AG10803 (cell line): ENCODE data around the gene CRACR2A.

Source experiments
- DNase-seq: peaks from one replicate; pipeline ENCODE4 v3.0.0; 2010; ENCODE audit warnings: low read depth
- H3K4me3 ChIP-seq: 2 replicates; pipeline ENCODE4 v1.5.1; 2011; ENCODE audit warnings: mild to moderate bottlenecking, low read length, control low read depth
- CTCF ChIP-seq: conservative IDR thresholded peaks from 2 replicates; pipeline ENCODE4 v1.5.1; 2011; ENCODE audit warnings: mild to moderate bottlenecking, low read length, control low read depth, inconsistent platforms

Gene CRACR2A

GRCh38 chr12:3698218-3698974, 54.5 kb downstream of the CRACR2A start:
- H3K4me3 ChIP-seq, result no peak overlapping the region
- no peak for TF ChIP-seq CTCF
- DNase-seq, result peak; percentile 98

DNA sequence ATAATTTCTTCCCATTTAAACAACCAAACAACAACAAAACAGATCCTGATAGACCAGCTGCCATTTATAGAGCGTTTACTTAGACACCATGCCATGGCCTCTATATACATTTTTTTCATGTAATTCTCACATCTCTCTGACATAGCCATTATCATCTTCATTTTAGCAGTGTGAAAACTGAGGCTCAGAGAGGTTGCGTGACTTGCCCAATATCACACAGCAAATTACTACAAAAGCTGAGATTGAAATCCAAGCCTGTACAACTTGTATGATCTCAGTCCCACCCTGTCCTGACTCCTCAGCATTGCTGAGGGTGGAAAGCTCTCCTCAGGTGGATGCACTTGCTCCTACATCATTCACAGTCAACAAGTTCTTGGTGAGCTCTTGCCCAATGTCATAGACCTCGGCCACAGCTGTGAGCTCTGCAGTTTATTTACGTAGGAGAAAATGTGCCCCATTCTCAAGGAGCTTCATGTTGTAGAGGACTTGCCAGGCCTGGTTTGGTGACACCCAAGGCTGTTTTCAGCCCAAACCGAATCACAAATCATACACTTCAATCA, 55.5 kb downstream of the CRACR2A start:
- peak; percentile 33 for DNase-seq
- no peak overlapping the region for H3K4me3 ChIP-seq
- TF ChIP-seq CTCF, result no peak

DNA sequence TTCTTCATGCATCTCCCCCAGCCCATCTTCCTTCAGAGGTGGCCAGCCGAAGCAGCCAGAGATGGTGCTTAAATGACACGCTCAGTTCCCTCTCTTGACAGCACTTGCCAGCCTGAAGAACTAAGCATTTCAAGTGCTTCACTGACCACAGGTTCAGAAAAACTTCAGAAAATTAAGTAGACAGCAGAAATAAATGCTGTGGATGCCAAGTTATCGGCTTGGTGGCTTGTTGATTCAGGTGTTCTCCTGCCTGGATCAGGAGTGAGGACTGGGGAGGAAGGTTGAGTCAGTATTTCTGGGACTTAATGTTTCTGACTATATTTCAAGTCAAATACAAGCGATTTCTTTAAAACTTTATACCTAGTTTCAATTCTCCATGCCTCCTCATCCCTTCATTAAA, 58.2 kb downstream of the CRACR2A start:
- no peak for DNase-seq
- H3K4me3 ChIP-seq, result no peak overlapping the region
- no peak for TF ChIP-seq CTCF

DNA sequence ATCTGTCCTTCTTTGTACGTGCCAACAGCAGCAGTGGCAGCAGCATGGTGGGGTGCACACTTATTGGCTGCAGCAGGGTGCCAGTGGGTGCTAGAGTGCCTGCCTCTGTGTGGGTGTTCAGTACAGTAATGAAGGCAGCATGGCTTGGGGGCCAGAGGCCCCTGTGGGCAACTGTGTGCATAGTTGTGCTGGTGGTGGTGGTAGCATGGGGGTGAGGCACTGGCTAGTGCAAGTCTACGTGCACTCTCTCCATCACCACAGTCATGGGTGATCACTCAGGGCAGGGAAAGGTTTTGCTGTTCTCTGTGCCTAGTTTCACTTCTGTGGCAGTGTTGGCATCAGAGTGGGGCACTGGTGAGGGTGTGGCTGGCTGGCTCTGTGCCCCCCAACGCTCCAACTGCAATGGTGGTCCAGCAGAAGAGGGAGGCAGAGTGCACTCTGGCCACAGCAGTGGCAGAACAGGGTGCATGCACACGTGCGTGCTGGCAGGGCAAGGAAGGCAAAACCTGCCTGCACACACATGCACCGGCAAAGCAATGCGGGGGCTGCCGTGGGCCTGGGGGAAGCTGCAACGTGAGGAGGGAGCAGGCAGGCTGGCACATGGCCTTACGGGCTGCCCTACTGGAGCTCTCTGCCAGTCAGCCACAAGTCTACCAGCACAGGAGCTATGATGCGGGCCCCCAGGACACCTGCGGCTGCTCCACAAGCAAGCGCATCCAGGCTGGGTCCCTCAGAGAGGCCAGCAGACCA, 60.1 kb downstream of the CRACR2A start:
- no peak for TF ChIP-seq CTCF
- no peak overlapping the region for H3K4me3 ChIP-seq
- DNase-seq, result no peak

- no peak overlapping the region for H3K4me3 ChIP-seq
- TF ChIP-seq CTCF, result no peak
- no peak for DNase-seq
These were observed 66.4 kb downstream of the CRACR2A start for GRCh38 chr12:3686463-3686862.

- no peak overlapping the region for H3K4me3 ChIP-seq
- DNase-seq, result no peak
- TF ChIP-seq CTCF, result no peak
These were observed 67.1 kb downstream of the CRACR2A start for GRCh38 chr12:3685830-3686229.
